Measurements from ENCODE around the gene MKNK1.

GRCh38 chr1:46646844-46647243 lies 42.8 kb upstream of the MKNK1 start:
- TF ChIP-seq EZH2 (IDR thresholded peaks at IDR 0.05; ENCODE audit: insufficient read depth, poor library complexity, severe bottlenecking) (no peak), EZH2phosphoT487 (IDR thresholded peaks at IDR 0.05; ENCODE audit: insufficient read depth, low read depth) (no peak)
